ENCODE results near the gene YTHDF1.

Gene YTHDF1

GRCh38 chr20:63150911-63151531 lies 64.9 kb downstream of the YTHDF1 start:
- Histone ChIP-seq H2BK15ac (ENCODE audit: low read depth, poor library complexity, severe bottlenecking) (no peak overlapping the region), H3K14ac (ENCODE audit: low read length in 2 of 2) (no peak overlapping the region), H3K18ac (ENCODE audit: low read depth in 1 of 2, low read length in 2 of 2) (no peak overlapping the region), H3K4me1 (ENCODE audit: control insufficient read depth, insufficient read depth, low read depth, low read length) (no peaks in the 10 kb centered on the region), H3K4me2 (ENCODE audit: low read length, poor library complexity, severe bottlenecking) (no peak overlapping the region), H4K8ac (ENCODE audit: low read length) (no peak overlapping the region), H2AK5ac (ENCODE audit: low read length, severe bottlenecking) (no peak overlapping the region), H2BK120ac (ENCODE audit: low read depth, low read length) (no peak overlapping the region), H3K4me3 (ENCODE audit: insufficient read depth in 1 of 2, low read depth in 1 of 2, low read length in 2 of 2) (no peak overlapping the region), H2BK12ac (ENCODE audit: low read length in 2 of 2) (no peak overlapping the region), H3K4ac (ENCODE audit: low read depth in 1 of 2, low read length in 2 of 2) (no peak overlapping the region), H3K79me1 (replicated peaks; ENCODE audit: low read length, poor library complexity, severe bottlenecking) (no peaks in the 10 kb centered on the region), H3K27ac (ENCODE audit: low read length, poor library complexity, severe bottlenecking) (no peak overlapping the region), H3K9me3 (ENCODE audit: control insufficient read depth, low read length) (peaks cover 25% of the 10 kb centered on the region), H3K9ac (ENCODE audit: low read length) (no peak overlapping the region), H3K23ac (ENCODE audit: low read length in 2 of 2) (no peak overlapping the region), H3K36me3 (ENCODE audit: control insufficient read depth in 1 of 2, insufficient read depth in 2 of 2, low read depth in 1 of 2, low read length in 2 of 2) (no peaks in the 10 kb centered on the region), H2AFZ (ENCODE audit: low read depth, low read length) (no peak overlapping the region), H3K27me3 (ENCODE audit: control insufficient read depth in 1 of 2, insufficient read depth in 1 of 2, low read length in 2 of 2) (peaks cover 38 to 53% of the 10 kb centered on the region in 2 experiments), H4K91ac (ENCODE audit: low read length) (no peak overlapping the region), H2BK5ac (ENCODE audit: low read depth, low read length, poor library complexity, severe bottlenecking) (no peak overlapping the region)
- WGBS: 89% methylated on average over 23 of the region's 23 CpGs
- DNase-seq: no peak

- Histone ChIP-seq H2BK15ac (ENCODE audit: low read depth, poor library complexity, severe bottlenecking) (no peak overlapping the region), H3K4me2 (ENCODE audit: low read length, poor library complexity, severe bottlenecking) (no peak overlapping the region), H3K27me3 (ENCODE audit: control insufficient read depth in 1 of 2, insufficient read depth in 1 of 2, low read length in 2 of 2) (peaks cover 32 to 48% of the 10 kb centered on the region in 2 experiments), H2AFZ (ENCODE audit: low read depth, low read length) (no peak overlapping the region), H3K36me3 (ENCODE audit: control insufficient read depth in 1 of 2, insufficient read depth in 2 of 2, low read depth in 1 of 2, low read length in 2 of 2) (no peaks in the 10 kb centered on the region), H3K27ac (ENCODE audit: low read length, poor library complexity, severe bottlenecking) (no peak overlapping the region), H2BK5ac (ENCODE audit: low read depth, low read length, poor library complexity, severe bottlenecking) (no peak overlapping the region), H3K9me3 (ENCODE audit: control insufficient read depth, low read length) (peaks cover 28% of the 10 kb centered on the region), H2AK5ac (ENCODE audit: low read length, severe bottlenecking) (no peak overlapping the region), H3K79me1 (replicated peaks; ENCODE audit: low read length, poor library complexity, severe bottlenecking) (no peaks in the 10 kb centered on the region), H3K9ac (ENCODE audit: low read length) (no peak overlapping the region), H3K23ac (ENCODE audit: low read length in 2 of 2) (no peak overlapping the region), H3K4ac (ENCODE audit: low read depth in 1 of 2, low read length in 2 of 2) (no peak overlapping the region), H3K18ac (ENCODE audit: low read depth in 1 of 2, low read length in 2 of 2) (no peak overlapping the region), H3K4me1 (ENCODE audit: control insufficient read depth, insufficient read depth, low read depth, low read length) (no peaks in the 10 kb centered on the region), H4K8ac (ENCODE audit: low read length) (no peak overlapping the region), H3K14ac (ENCODE audit: low read length in 2 of 2) (no peak overlapping the region), H3K4me3 (ENCODE audit: insufficient read depth in 1 of 2, low read depth in 1 of 2, low read length in 2 of 2) (no peak overlapping the region), H4K91ac (ENCODE audit: low read length) (no peak overlapping the region), H2BK120ac (ENCODE audit: low read depth, low read length) (no peak overlapping the region), H2BK12ac (ENCODE audit: low read length in 2 of 2) (no peak overlapping the region)
- WGBS: 87% methylated on average over 18 of the region's 19 CpGs
- DNase-seq: no peak
Measured at GRCh38 chr20:63150391-63150898, 65.5 kb downstream of the YTHDF1 start.

- H4K91ac ChIP-seq (ENCODE audit: low read length): no peak overlapping the region
- H2BK12ac ChIP-seq (ENCODE audit: low read length in 2 of 2): no peak overlapping the region
- H4K8ac ChIP-seq (ENCODE audit: low read length): no peak overlapping the region
- no peak overlapping the region for H3K23ac ChIP-seq (ENCODE audit: low read length in 2 of 2)
- DNase-seq: no peak
- H3K18ac ChIP-seq (ENCODE audit: low read depth in 1 of 2, low read length in 2 of 2): no peak overlapping the region
- no peak overlapping the region for H2BK5ac ChIP-seq (ENCODE audit: low read depth, low read length, poor library complexity, severe bottlenecking)
- H3K27me3 ChIP-seq (ENCODE audit: control insufficient read depth in 1 of 2, insufficient read depth in 1 of 2, low read length in 2 of 2): peaks cover 31 to 45% of the 10 kb centered on the region in 2 experiments
- no peak overlapping the region for H2AK5ac ChIP-seq (ENCODE audit: low read length, severe bottlenecking)
- no peak overlapping the region for H3K14ac ChIP-seq (ENCODE audit: low read length in 2 of 2)
- no peak overlapping the region for H3K9ac ChIP-seq (ENCODE audit: low read length)
- H3K9me3 ChIP-seq (ENCODE audit: control insufficient read depth, low read length): peaks cover 28% of the 10 kb centered on the region
- no peaks in the 10 kb centered on the region for H3K4me1 ChIP-seq (ENCODE audit: control insufficient read depth, insufficient read depth, low read depth, low read length)
- no peak overlapping the region for H3K4me2 ChIP-seq (ENCODE audit: low read length, poor library complexity, severe bottlenecking)
- H3K36me3 ChIP-seq (ENCODE audit: control insufficient read depth in 1 of 2, insufficient read depth in 2 of 2, low read depth in 1 of 2, low read length in 2 of 2): no peaks in the 10 kb centered on the region
- no peak overlapping the region for H2BK15ac ChIP-seq (ENCODE audit: low read depth, poor library complexity, severe bottlenecking)
- 58% methylated on average over 12 of the region's 13 CpGs for WGBS
- no peak overlapping the region for H2BK120ac ChIP-seq (ENCODE audit: low read depth, low read length)
- H3K79me1 ChIP-seq (replicated peaks; ENCODE audit: low read length, poor library complexity, severe bottlenecking): no peaks in the 10 kb centered on the region
- no peak overlapping the region for H3K4ac ChIP-seq (ENCODE audit: low read depth in 1 of 2, low read length in 2 of 2)
- no peak overlapping the region for H3K4me3 ChIP-seq (ENCODE audit: insufficient read depth in 1 of 2, low read depth in 1 of 2, low read length in 2 of 2)
- no peak overlapping the region for H3K27ac ChIP-seq (ENCODE audit: low read length, poor library complexity, severe bottlenecking)
- no peak overlapping the region for H2AFZ ChIP-seq (ENCODE audit: low read depth, low read length)
Measured at GRCh38 chr20:63149531-63150192, 66.3 kb downstream of the YTHDF1 start.

GRCh38 chr20:63148696-63149095 lies 67.2 kb downstream of the YTHDF1 start:
- Histone ChIP-seq H3K23ac (ENCODE audit: low read length in 2 of 2) (no peak overlapping the region), H3K4me3 (ENCODE audit: insufficient read depth in 1 of 2, low read depth in 1 of 2, low read length in 2 of 2) (no peak overlapping the region), H2AFZ (ENCODE audit: low read depth, low read length) (no peak overlapping the region), H3K79me1 (replicated peaks; ENCODE audit: low read length, poor library complexity, severe bottlenecking) (no peaks in the 10 kb centered on the region), H4K8ac (ENCODE audit: low read length) (no peak overlapping the region), H3K4me1 (ENCODE audit: control insufficient read depth, insufficient read depth, low read depth, low read length) (no peaks in the 10 kb centered on the region), H3K27me3 (ENCODE audit: control insufficient read depth in 1 of 2, insufficient read depth in 1 of 2, low read length in 2 of 2) (peaks cover 24 to 39% of the 10 kb centered on the region in 2 experiments), H3K36me3 (ENCODE audit: control insufficient read depth in 1 of 2, insufficient read depth in 2 of 2, low read depth in 1 of 2, low read length in 2 of 2) (no peaks in the 10 kb centered on the region), H3K4me2 (ENCODE audit: low read length, poor library complexity, severe bottlenecking) (no peak overlapping the region), H2AK5ac (ENCODE audit: low read length, severe bottlenecking) (no peak overlapping the region), H3K27ac (ENCODE audit: low read length, poor library complexity, severe bottlenecking) (no peak overlapping the region), H2BK5ac (ENCODE audit: low read depth, low read length, poor library complexity, severe bottlenecking) (no peak overlapping the region), H2BK12ac (ENCODE audit: low read length in 2 of 2) (no peak overlapping the region), H3K18ac (ENCODE audit: low read depth in 1 of 2, low read length in 2 of 2) (no peak overlapping the region), H2BK15ac (ENCODE audit: low read depth, poor library complexity, severe bottlenecking) (no peak overlapping the region), H2BK120ac (ENCODE audit: low read depth, low read length) (no peak overlapping the region), H3K14ac (ENCODE audit: low read length in 2 of 2) (no peak overlapping the region), H3K9ac (ENCODE audit: low read length) (no peak overlapping the region), H3K4ac (ENCODE audit: low read depth in 1 of 2, low read length in 2 of 2) (no peak overlapping the region), H3K9me3 (ENCODE audit: control insufficient read depth, low read length) (peaks cover 28% of the 10 kb centered on the region), H4K91ac (ENCODE audit: low read length) (no peak overlapping the region)
- DNase-seq: no peak
- 86% methylated on average over 11 of the region's 11 CpGs for WGBS

Measured in mesenchymal stem cell (in vitro differentiated cells and primary cell).